ENCODE data around the gene AATF.

The AATF gene

DNA sequence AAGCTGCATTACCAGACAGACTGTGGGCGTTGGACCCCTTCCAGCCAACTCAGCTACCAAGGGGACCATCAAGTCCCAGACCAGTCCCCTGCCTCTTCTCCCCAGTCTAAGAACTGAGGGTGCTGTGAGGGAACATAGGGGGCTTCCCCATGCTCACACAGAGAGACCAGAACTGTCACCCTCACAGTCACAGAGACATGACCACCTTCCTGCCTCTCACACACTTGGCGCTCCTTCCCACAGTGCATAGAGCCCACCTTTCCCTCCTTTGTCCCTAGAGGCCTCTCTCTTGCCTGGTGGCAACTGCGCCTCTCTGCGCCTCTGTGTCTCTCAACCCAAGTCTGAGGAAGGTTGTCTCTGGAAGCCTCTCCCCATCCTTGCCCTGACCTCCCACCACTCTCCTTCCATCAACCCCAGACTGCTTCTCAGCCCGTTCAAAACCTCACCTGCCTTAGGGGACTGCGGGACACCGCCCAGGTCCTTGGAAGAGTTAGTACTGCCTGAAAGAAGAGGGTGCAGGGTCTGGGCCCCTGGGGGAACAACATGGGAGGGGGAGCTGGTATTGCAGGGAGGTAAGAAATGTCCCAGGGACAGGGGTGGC, 17.6 kb upstream of the AATF start:
- DNase-seq (ENCODE audit: low read depth) = no peak

DNA sequence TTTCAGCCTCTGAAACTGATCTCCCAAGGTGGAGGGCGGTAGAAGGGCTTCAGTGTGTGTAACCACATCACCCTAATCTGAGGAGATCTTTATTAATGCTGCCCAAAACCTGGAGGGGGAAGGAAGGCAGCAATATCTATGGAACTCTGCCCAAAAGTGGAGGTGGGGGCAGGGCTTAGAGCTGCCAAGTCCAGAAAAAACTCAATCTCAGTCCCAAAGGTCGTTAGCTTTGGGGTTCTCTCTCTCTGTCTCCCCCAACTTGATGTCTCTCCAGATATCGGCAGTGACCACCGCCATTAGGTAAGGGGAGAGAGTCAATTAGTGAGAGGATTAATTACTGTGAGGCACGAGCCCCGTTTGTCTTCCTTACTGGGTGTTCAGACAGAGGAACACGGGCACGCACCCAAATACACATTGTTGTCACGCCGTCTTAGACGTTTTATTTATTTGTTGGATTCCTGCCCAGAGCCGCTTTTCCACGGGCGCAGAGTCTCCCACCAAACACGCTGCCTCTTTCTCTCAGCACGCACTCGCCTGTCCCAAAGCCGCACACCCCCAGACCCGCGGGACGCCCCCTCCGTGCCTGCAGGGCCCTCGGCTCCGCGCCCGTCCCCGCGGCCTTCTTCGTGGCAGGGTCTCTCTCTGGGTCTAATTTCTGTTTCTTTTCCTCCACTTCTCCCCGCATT, 16.9 kb upstream of the AATF start:
- no peak for DNase-seq (ENCODE audit: low read depth)

DNA sequence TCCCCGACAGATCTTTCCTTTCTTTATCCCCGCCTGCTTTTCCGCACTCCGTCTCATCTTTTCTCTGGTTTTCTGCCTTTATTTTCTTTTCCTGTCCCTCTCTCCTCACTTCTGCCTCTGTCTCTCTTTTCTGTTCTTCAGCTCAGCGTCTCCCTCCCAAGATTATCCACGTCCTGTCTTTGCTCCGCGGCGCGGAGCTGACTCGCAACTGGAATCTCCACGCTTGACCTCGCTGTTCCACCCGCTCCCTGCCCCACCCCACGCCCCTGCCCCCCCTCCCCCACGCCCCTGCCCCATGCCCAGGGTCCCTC, 16.4 kb upstream of the AATF start:
- DNase-seq (ENCODE audit: low read depth) = no peak

DNA sequence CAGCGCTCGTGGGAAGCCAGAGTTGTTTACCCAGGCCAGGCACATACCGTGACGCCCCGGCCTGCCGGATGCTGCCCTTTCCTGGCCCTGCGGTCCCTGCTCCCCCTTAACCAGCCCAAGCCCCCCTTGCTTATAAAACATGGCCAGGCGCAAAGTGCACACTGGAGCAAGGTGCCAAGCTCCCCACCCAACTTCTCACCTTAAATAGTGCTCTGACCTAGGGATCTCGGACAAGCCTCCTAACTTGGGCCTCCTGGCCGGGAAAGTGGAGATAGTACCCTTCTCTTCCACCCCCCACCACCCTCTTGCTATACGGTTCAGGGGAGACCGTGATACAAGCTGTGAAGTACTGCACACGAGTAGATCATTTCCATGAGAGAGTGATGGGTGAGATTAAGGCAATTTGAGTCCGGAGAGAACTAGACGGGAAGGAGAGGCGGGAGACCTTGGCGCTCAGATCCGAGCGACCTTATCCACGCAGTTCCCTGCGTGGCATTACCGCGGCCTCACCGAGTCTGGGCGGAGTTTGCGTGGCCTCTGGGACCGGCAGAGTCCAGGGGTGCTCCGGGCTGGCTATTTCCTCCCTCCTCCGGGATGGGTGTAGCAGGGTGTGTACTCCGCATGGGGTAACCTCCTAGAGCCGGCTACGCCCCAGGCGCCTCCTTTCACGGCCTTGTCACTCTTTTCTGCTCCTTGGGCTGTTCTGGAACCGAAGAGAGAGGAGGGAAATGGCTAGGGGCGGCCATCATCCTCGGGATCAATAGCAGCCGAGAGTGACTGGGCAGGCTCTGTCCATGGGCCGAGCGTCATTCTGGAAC, 15.9 kb upstream of the AATF start:
- no peak for DNase-seq (ENCODE audit: low read depth)

DNA sequence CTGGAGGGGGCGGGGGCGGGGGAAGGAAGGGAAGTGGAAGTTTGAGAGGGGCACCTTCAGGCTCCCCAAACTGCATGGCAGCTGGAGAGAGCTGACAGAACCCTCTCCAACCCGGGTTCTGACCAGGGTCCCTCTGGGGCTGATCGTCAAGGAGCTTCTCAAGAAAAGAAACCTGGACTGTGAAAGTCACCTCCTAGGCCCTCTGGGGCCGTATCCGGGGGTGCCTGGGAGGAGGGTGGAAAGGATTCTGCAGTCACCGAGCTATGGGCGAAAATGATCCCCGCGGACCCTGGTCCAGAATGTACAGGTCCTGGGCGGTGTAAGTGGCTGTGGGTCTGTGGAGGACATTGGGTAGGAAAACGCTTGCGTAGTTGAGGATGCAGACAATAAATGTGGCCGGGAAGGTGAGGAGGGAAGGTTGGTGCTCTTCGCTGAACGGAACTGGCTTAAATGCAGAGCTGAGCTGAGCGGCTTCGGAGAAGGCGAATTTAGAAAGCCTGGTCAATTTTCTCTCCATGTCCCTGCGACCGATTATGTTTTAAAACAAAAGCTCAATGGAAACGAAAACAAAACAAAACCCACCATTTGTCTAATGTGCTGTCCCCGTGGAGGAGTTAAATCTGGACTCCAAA, 15.1 kb upstream of the AATF start:
- no peak for DNase-seq (ENCODE audit: low read depth)

DNA sequence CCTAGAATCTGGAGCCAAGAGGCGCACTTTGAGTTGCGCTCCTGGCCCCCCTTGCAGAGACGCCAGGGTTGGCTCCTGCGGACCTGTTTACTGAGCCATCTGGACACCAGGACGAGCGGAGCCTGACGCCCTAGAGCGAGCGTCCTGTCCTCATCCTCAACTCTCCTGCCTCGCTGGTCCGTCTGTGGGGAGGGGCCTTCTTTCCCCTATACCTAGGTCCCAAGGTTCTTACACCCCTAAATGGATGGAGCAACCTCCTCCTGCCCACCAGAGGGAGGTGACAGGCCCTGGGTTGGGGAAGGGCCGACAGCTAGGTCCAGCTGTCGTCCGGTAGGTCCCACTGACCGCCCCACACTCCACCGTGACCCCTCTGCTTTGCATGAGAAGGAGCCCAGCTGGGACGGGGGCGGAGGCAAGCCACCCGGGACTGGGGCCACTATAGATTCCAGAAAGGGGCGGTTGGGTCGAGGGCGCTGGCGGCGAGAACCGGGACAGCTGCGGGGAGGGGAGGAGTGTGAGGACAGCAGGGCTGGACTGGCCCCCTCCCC, 14.5 kb upstream of the AATF start:
- DNase-seq (ENCODE audit: low read depth) = no peak

DNA sequence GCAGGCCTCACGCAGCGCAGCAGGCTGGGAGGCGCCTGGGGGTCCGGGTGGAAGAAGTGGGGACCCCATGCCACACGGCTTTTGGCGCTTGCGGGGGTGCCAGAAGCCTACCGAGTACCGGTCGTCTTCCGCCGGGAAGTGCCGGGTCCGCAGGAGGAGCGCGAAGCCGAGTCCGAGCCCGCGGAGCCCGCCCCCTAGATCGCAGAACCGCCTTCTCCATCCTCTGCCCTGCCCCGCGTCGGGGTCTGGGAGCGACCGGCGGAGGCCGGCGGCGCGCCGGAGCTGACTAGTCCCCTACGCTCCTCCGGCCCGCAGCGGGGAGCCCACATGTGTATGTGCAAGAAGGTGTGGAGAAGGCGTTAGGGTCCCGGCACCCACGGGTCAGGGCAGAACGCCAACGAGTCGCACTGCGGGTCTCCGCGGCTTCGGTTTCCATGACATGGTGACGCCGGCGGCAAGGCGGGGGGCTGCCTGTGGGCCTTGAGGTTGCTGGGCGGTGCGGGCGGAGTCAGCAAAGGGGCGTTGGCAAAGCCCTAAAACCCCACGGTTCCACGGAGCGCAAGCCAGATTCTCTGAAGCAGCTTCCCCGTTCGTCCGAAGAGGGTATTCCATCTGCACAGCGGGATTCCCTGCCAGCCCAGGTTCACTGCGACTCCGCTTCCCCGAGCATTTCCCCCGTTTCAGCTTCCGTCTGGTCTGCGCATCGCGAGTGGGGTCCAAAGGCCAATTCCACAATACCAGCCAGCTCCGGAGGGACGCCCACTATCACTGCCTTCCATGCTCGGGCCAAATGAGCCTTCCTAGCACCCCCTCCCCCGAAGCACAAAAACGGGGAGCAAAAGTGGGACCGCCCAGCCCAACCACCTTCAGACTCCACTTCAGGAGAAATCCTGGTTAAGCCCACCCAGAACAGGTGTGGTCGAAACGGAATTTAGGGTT, 13.8 kb upstream of the AATF start:
- no peak for DNase-seq (ENCODE audit: low read depth)

DNA sequence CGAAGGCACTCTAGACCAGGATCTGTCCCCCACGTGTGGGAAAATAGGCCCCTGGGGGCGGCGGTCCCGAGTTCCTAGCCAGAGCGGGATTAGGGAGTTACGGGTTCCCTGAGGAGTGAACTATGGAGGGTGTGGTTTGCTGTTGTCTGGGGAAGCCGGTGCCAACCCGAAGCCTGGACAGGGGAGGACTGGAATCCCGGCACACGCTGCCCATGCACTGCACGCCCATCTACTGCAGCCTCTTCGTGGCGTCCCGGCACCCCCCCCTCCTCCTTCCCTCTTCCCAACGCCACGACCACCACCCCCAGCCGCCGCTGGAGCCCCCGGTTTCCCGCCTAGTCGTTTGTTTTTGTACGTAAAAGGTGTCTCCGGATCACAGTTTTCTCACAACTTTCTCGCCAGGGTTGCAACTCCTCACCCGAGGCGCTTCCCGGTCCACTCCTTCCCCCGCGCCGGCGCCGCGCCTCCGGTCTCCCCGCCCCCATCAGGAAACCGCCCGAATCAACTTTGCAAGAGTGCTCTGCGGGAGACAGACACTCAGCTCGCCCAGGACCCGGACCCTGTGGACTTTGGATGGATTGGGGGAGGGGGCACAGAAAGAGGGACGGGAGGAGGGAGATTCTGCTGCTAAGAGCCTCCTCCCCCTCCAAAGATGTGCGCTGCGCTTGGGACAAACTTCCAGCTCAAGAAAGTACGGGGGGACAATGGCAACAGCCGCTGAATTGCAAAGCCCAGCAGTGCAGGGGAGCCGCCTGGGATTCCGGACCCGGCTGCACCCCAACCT, 12.9 kb upstream of the AATF start:
- no peak for DNase-seq (ENCODE audit: low read depth)

DNA sequence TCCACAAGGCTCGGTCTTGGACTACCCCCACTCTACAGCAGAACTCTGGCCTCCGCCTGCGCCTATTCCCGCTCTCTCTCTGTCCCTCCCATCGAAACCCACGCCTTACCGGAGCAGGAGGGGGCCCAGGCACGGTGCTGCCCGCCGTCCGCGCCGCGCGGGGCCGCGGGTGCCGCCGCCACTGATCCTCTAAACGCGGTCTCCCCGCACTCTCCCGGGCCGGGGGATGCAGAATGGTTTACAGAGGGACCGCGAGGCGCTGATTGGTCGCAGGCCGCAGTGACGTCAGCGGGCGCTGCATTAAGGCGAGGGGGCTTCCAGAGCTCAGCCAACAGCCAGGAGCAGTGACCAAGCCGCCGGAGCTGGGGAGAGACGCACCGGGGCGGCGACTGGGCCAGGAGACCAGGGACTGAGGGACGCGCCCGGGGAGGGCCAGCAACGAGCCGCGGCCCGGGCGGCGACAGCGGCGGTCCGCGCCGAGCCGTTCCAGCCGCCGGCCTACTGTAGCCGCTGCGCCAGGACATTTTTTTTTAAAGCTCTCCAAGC, 12.2 kb upstream of the AATF start:
- DNase-seq (ENCODE audit: low read depth) = no peak

DNA sequence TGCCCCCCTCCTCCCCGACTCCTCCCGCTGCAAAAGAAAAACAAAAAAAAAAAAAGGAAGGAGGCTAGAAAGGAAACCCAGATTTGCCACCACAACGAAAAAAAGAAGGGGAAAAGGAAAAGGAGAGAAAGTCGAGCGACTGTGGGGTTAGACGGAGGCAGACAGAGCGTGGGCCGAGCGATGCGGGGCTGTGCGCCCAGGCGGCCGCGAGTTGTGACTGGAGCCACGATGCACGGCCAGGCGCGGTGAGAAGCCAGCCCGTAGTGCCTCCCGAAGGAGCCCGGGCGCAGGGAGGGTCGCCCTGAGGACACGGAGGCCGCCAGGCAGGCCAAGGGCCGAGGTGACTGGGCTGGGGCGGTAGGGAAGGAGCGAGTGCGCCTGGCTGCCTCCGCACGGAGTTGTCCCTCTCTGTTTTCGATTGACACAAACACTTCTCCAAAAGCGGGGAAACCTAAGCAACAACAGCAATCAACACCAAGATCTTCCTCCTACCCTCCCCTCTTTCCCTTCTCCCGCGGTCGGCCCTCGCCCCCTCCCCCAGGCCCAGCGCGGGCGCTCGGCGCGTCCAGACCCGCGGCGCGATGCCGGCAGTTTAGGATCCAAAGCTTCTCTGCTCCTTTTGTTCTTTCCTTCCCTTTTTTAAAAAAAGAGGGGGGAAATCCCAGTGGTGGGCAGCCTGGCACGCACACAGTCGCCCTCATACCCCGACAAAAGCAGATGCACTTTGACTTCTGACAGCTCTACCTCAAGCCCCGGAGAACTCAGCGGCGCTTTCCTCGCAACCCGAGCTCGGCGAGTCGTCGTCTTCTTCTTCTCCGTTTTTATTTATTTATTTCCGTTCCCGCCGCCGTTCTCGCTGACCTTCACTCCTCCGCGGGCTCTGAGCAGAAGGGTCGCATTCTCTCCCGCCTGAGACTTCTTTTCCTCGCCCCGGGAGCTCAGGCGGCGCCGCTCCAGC, 11.5 kb upstream of the AATF start, which contains the start of gene LHX1:
Gene LHX1 (plus strand): TSS at position 475 of the 958 bp plus-strand sequence. CDS start 723 bp downstream, outside the sequence.
- no peak for DNase-seq (ENCODE audit: low read depth)

DNA sequence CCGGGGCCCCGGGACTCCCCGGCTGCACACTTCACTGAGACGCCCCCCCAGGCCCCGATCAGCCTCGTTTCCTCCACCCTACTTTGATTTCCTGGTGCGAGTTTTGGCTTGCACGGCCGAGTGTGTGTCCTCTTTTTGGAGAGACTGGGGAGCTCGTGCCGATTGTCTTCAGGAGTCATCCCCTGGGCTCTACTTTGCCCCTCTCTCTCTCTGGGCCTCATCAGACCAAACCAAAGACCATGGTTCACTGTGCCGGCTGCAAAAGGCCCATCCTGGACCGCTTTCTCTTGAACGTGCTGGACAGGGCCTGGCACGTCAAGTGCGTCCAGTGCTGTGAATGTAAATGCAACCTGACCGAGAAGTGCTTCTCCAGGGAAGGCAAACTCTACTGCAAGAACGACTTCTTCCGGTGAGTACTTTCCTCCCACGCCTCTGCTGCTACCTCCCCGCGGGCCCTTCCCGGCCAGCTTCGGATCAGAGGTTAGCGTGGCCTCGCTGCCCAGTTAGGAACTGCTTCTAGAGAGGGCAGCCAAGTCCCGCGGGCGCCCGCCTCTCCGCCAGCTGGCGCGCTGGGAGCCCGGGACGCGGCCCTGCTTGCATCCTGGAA, 10.7 kb upstream of the AATF start:
- DNase-seq (ENCODE audit: low read depth) = no peak

DNA sequence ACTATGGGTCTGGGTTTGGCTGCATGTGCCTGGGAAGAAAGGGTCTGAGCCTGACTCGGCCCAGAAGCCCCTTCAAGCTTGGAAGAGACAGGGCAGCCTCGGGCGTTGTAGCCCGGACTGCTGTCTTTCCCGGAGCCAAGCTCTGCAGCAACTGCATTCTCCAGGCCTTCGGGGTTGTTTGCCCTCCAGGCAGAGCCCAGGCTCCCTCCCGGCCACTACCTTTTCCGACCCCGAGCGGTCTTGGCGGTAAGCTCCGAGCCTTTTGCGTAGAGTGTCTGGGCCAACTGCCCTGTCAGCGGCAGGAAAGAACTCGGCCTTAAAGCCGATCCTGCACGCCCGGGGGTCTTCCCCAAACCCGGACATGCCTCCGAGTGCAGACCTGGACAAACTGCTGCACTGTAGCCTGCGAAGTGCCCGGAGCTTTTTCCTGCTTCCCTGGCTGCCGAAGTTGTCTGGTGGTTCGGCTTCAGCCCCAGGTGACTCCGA, 10.1 kb upstream of the AATF start:
- DNase-seq (ENCODE audit: low read depth) = no peak

DNA sequence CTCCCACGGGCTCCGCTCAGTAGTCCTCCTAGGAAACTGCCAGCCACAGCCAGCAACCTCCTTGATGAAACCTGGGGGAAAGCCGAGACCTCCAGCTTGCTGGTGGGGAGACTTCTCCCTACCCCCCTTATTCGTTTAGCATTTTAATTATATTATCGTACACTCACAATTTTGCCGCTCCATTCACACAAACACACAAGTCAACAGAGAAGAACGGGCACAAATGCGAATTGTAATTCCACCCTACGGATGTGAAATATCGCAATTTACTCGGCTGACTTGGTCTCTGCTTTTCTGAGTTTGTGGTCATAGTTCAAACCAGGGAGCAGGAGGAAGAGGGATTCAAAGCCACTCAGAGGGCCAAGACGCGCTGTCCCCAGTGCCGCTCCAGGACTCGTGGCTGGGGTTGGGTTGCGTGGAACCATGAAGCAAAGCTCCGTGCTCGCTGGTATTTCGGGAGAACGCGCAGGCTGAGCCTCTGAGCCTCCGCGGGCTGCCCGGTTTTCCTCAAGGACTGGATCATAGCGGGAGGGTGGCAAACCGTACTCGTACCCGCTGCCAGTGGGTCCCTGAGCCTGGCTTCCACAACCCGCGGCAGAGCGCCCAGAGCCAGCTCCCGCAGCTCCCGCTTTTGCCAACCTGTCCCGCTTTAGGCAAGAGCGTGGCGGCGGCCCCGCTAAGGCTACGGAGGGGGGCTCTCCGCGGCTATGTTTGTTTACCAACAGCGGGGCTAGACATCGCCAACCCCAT, 9.5 kb upstream of the AATF start:
- DNase-seq (ENCODE audit: low read depth) = no peak

DNA sequence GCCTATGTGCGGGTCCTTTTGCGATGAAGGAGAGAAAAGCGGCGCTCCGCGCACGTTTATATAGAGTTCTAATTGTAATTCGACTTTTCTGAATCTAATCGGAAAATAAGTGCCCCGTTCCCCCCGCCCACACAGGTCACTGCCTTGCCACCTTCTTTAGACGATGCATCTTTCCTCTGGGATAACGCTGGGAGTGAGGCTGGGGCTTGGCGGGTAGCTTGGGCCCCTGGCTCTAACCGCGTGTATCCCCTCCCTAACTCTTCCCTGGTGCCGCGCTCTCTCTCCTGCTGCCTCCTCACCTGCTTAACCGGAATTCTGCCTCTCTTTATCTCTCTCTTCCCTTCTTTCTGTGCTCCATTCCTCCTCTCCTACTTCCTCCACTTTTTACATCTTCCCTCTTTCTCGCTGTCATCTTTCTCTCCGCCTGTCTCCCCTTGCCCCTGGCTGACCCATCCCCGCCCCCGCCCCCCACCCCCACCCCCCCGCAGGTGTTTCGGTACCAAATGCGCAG, 8.9 kb upstream of the AATF start:
- DNase-seq (ENCODE audit: low read depth) = no peak

DNA sequence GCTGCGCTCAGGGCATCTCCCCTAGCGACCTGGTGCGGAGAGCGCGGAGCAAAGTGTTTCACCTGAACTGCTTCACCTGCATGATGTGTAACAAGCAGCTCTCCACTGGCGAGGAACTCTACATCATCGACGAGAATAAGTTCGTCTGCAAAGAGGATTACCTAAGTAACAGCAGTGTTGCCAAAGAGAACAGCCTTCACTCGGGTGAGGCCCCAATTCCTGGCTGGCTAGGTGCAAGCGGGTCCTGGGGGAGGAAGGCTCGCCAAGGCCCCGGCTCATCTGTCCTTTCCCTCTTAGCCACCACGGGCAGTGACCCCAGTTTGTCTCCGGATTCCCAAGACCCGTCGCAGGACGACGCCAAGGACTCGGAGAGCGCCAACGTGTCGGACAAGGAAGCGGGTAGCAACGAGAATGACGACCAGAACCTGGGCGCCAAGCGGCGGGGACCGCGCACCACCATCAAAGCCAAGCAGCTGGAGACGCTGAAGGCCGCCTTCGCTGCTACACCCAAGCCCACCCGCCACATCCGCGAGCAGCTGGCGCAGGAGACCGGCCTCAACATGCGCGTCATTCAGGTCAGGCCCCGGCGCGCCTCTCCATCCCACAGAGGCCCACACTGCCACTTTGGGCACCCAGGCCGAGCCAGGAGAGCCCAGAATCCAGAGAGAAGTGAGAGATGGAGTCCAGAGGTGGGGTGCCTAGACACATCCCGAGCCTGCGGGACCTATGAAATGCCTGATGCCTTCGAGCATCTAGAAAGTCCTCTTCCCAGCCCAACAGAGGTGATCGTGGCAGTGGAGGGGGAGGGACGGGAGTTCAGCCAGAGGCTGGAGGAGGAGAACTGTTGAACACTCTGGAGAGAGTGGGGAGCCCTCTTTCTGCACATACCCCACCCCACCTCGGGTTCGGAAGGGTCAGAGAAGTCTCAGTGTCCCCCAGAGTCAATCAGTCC, 8.2 kb upstream of the AATF start:
- no peak for DNase-seq (ENCODE audit: low read depth)

DNA sequence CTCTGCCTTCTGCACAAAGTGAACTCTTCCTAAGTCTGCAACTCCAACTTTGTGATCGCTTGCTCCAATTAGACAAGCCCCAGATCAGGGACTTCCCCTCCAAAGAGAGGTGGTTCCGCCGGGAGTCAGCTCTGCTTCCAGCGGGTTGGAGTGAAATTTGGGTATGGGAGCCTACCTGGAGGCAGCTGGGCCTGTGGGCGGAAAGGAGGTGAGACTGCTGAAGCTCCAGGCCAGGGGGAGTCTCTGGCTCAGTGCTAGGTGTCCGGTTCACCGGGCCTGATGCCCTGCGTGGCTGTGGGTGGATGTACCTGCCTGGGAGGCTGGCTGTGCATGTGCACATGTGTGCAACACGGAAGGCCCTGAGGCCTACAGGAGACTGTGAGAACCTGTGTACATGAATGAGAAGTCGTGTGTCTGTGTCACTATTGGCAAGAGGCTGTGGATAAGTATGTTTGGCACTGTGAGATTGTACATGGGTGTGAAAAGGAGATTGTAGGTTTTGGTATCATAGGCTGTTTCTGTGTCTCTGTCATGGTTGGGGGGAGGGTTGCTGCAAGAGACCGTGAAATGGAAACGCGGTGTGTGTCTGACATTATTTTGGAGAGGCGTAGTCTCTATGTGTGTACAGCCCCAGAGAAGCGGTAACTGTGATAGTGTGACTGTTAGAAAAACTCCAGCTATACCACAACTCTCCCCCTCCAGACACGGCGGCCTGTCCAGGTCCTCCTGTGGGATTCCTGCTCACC, 7.3 kb upstream of the AATF start:
- DNase-seq (ENCODE audit: low read depth) = no peak
